Measurements from ENCODE around the gene TTC16.

DNA sequence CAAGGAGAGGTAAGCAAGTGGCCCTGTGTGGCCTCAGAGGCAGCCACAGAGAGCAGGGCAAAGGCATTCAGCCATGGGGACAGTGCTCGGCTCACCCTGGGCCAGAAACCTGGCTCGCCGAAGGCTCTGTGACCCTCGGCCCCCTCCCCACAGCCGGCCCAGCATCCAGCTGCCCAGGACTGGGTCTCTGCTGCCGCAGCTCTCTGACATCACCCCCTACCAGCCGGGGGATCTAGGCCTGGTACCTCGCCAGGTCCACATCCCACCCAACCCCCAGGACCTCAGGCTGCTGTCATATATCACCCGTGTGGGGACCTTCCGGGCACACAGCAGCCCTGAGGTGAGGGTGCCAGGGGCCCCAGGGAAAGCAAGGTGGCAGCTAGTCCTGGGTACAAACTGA, 3.0 kb upstream of the TTC16 start:
- TF ChIP-seq, protein P1, sequence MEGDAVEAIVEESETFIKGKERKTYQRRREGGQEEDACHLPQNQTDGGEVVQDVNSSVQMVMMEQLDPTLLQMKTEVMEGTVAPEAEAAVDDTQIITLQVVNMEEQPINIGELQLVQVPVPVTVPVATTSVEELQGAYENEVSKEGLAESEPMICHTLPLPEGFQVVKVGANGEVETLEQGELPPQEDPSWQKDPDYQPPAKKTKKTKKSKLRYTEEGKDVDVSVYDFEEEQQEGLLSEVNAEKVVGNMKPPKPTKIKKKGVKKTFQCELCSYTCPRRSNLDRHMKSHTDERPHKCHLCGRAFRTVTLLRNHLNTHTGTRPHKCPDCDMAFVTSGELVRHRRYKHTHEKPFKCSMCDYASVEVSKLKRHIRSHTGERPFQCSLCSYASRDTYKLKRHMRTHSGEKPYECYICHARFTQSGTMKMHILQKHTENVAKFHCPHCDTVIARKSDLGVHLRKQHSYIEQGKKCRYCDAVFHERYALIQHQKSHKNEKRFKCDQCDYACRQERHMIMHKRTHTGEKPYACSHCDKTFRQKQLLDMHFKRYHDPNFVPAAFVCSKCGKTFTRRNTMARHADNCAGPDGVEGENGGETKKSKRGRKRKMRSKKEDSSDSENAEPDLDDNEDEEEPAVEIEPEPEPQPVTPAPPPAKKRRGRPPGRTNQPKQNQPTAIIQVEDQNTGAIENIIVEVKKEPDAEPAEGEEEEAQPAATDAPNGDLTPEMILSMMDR (IDR thresholded peaks at IDR 0.05; ENCODE audit: low read depth, low read length, missing input control): no peak
- TF ChIP-seq TAF1 (conservative IDR thresholded peaks at IDR 0.05): no peak
- TF ChIP-seq, protein P2, sequence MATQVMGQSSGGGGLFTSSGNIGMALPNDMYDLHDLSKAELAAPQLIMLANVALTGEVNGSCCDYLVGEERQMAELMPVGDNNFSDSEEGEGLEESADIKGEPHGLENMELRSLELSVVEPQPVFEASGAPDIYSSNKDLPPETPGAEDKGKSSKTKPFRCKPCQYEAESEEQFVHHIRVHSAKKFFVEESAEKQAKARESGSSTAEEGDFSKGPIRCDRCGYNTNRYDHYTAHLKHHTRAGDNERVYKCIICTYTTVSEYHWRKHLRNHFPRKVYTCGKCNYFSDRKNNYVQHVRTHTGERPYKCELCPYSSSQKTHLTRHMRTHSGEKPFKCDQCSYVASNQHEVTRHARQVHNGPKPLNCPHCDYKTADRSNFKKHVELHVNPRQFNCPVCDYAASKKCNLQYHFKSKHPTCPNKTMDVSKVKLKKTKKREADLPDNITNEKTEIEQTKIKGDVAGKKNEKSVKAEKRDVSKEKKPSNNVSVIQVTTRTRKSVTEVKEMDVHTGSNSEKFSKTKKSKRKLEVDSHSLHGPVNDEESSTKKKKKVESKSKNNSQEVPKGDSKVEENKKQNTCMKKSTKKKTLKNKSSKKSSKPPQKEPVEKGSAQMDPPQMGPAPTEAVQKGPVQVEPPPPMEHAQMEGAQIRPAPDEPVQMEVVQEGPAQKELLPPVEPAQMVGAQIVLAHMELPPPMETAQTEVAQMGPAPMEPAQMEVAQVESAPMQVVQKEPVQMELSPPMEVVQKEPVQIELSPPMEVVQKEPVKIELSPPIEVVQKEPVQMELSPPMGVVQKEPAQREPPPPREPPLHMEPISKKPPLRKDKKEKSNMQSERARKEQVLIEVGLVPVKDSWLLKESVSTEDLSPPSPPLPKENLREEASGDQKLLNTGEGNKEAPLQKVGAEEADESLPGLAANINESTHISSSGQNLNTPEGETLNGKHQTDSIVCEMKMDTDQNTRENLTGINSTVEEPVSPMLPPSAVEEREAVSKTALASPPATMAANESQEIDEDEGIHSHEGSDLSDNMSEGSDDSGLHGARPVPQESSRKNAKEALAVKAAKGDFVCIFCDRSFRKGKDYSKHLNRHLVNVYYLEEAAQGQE (IDR thresholded peaks at IDR 0.05): no peak
- TF ChIP-seq, protein P3, sequence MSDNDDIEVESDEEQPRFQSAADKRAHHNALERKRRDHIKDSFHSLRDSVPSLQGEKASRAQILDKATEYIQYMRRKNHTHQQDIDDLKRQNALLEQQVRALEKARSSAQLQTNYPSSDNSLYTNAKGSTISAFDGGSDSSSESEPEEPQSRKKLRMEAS (IDR thresholded peaks at IDR 0.05): no peak
- no peak for TF ChIP-seq SP1 (IDR thresholded peaks at IDR 0.05)
